H1 (cell line): ENCODE data around the gene SELPLG. TPM values are rescaled to one million over a fixed set of nuclear protein-coding genes. Genes with fewer than 3 reads are reported as not detected.

ENCODE experiments used
- BACH1 ChIP-seq: IDR thresholded peaks from 2 replicates; pipeline ENCODE4 v1.6.1; 2012; ENCODE audit warnings: low read length, improper control_type of control experiment
- BRCA1 ChIP-seq: IDR thresholded peaks from 2 replicates; pipeline ENCODE4 v1.6.1; 2012; ENCODE audit warnings: low read depth, low read length, improper control_type of control experiment
- CBX8 ChIP-seq: fragments of 300-800, 300-1000 bp; sonication (generic); IDR thresholded peaks from 2 replicates; pipeline ENCODE4 v1.7.1; 2016; ENCODE audit warnings: low read depth, low read length, borderline replicate concordance
- CHD7 ChIP-seq: fragments of 300-600 bp; sonication (generic); IDR thresholded peaks from 2 replicates; pipeline ENCODE4 v1.7.1; 2012; ENCODE audit warnings: low read length, moderate library complexity, mild to moderate bottlenecking, inconsistent platforms; ENCODE audit not compliant: insufficient replicate concordance
- JUND ChIP-seq: IDR thresholded peaks from 2 replicates; pipeline ENCODE4 v1.6.1; 2011; ENCODE audit warnings: mild to moderate bottlenecking, improper control_type of control experiment, low read length
- KDM4A ChIP-seq: IDR thresholded peaks from one replicate; pipeline ENCODE4 v1.7.1; 2012; ENCODE audit warnings: low read depth, mild to moderate bottlenecking, moderate library complexity, low read length, inconsistent platforms; ENCODE audit not compliant: severe bottlenecking
- PHF8 ChIP-seq: fragments of 200-600 bp; sonication (generic); conservative IDR thresholded peaks from 2 replicates; pipeline ENCODE4 v1.7.1; 2012; ENCODE audit warnings: low read depth, mild to moderate bottlenecking, inconsistent platforms, low read length, moderate library complexity
- RXRA ChIP-seq: IDR thresholded peaks from 2 replicates; pipeline ENCODE4 v1.6.1; 2011; ENCODE audit warnings: low read depth, mild to moderate bottlenecking, low read length, moderate library complexity; ENCODE audit not compliant: insufficient read depth
- SAP30 ChIP-seq: fragments of 300-600 bp; sonication (generic); IDR thresholded peaks from 2 replicates; pipeline ENCODE4 v1.7.1; 2012; ENCODE audit warnings: low read length, moderate library complexity, mild to moderate bottlenecking, inconsistent platforms; ENCODE audit not compliant: insufficient read depth, insufficient replicate concordance
- TEAD4 ChIP-seq: IDR thresholded peaks from 2 replicates; pipeline ENCODE4 v1.6.1; 2012; ENCODE audit warnings: low read depth, low read length, inconsistent platforms, mixed read lengths
- polyA plus RNA-seq, 7 experiments: library from polyadenylated mRNA; depleted of rRNA in 3 of 7; stranded (reverse) in 5 of 7; unstranded in 2 of 7; fragments of >200 nt in 5 of 7; fragments of 200-250 nt in 2 of 7; gene quantifications; 1 replicate in 5 of 7; 2 replicates in 1 of 7; 4 replicates in 1 of 7; pipeline versions ENCODE4 v1.2.1 to v1.2.3, GENCODE V29; 2011 to 2013; ENCODE audit warnings: missing spikeins in 2 of 7, mixed read lengths in 2 of 7
- total RNA-seq: library from RNA; stranded (reverse); fragmentation: NEBNext Ultra II Directional; extraction: Animal tissue kit (Norgen Biotek cat#: 25700); gene quantifications from 2 replicates; pipeline ENCODE4 v1.2.1, GENCODE V29; 2021

Gene SELPLG
- total and polyA plus RNA-seq, 2 of the 8 experiments (the other 6 are each of a cell fraction or from before 2014, with no cell fraction given) = 0.18 TPM; not detected in 1

GRCh38 chr12:108610856-108611605, 22.7 kb downstream of the SELPLG start (continued):
- TF ChIP-seq CHD7 = no peak
- TF ChIP-seq KDM4A = no peak
- no peak for TF ChIP-seq RXRA
- no peak for TF ChIP-seq PHF8
- TF ChIP-seq TEAD4 = no peak
- no peak for TF ChIP-seq JUND
- TF ChIP-seq CBX8 = no peak
- TF ChIP-seq SAP30 = no peak
- no peak for TF ChIP-seq BACH1
- TF ChIP-seq BRCA1 = no peak
